Measurements from ENCODE around the gene MEGF11.

Gene MEGF11

GRCh38 chr15:66092053-66093016, 161.2 kb downstream of the MEGF11 start:
- no peak for DNase-seq (ENCODE audit: low read depth in 2 of 2)

GRCh38 chr15:66089509-66089908, 164.0 kb downstream of the MEGF11 start:
- no peak for DNase-seq (ENCODE audit: low read depth in 2 of 2)

GRCh38 chr15:66089049-66089448, 164.5 kb downstream of the MEGF11 start:
- DNase-seq (ENCODE audit: low read depth in 2 of 2): no peak

- DNase-seq (ENCODE audit: low read depth in 2 of 2): no peak
Observed at GRCh38 chr15:66085128-66085527, 168.4 kb downstream of the MEGF11 start.

- no peak for DNase-seq (ENCODE audit: low read depth in 2 of 2)
Observed at GRCh38 chr15:66084704-66085103, 168.8 kb downstream of the MEGF11 start.

- DNase-seq (ENCODE audit: low read depth in 2 of 2): no peak
Observed at GRCh38 chr15:66080717-66081398, 172.7 kb downstream of the MEGF11 start.

- DNase-seq (ENCODE audit: low read depth in 2 of 2): no peak
Observed at GRCh38 chr15:66078929-66079275, 174.6 kb downstream of the MEGF11 start.

- no peak for DNase-seq (ENCODE audit: low read depth in 2 of 2)
Observed at GRCh38 chr15:66078196-66078928, 175.2 kb downstream of the MEGF11 start.

GRCh38 chr15:66077320-66077663, 176.3 kb downstream of the MEGF11 start:
- no peak for DNase-seq (ENCODE audit: low read depth in 2 of 2)

GRCh38 chr15:66076591-66077319, 176.8 kb downstream of the MEGF11 start:
- DNase-seq (ENCODE audit: low read depth in 2 of 2): no peak

- no peak for DNase-seq (ENCODE audit: low read depth in 2 of 2)
Observed at GRCh38 chr15:66075947-66076346, 177.6 kb downstream of the MEGF11 start.

GRCh38 chr15:66072616-66073361, 180.8 kb downstream of the MEGF11 start:
- no peak for DNase-seq (ENCODE audit: low read depth in 2 of 2)

- DNase-seq (ENCODE audit: low read depth in 2 of 2): no peak
Observed at GRCh38 chr15:66071921-66072295, 181.6 kb downstream of the MEGF11 start.

- no peak for DNase-seq (ENCODE audit: low read depth in 2 of 2)
Observed at GRCh38 chr15:66071160-66071920, 182.2 kb downstream of the MEGF11 start.

- no peak for DNase-seq (ENCODE audit: low read depth in 2 of 2)
Observed at GRCh38 chr15:66070220-66070934, 183.2 kb downstream of the MEGF11 start.

GRCh38 chr15:66069751-66070150, 183.8 kb downstream of the MEGF11 start:
- no peak for DNase-seq (ENCODE audit: low read depth in 2 of 2)

GRCh38 chr15:66068801-66069200, 184.7 kb downstream of the MEGF11 start:
- DNase-seq (ENCODE audit: low read depth in 2 of 2): no peak

GRCh38 chr15:66067687-66068086, 185.9 kb downstream of the MEGF11 start:
- DNase-seq (ENCODE audit: low read depth in 2 of 2): no peak

- no peak for DNase-seq (ENCODE audit: low read depth in 2 of 2)
Observed at GRCh38 chr15:66066481-66066880, 187.1 kb downstream of the MEGF11 start.

GRCh38 chr15:66066005-66066404, 187.5 kb downstream of the MEGF11 start:
- DNase-seq (ENCODE audit: low read depth in 2 of 2): no peak
